ENCODE measurements around the gene FADS2.

GRCh38 chr11:61799665-61800284, 28.3 kb upstream of the FADS2 start:
- TF ChIP-seq CTCF (IDR thresholded peaks at IDR 0.05; ENCODE audit: insufficient read depth, low read length, poor library complexity, severe bottlenecking) (no peak), EZH2phosphoT487 (conservative IDR thresholded peaks at IDR 0.05; ENCODE audit: low read length) (no peak)

Measured in SU-DHL-6 (cell line).